Activated T-cell treated with anti-CD3 and anti-CD28 coated beads for 48 hours (primary cell): Measurements from ENCODE around the gene LRRC14B.
"Not testable (repeated sequence)": the region's sequence is repeated elsewhere in the genome, so short reads cannot be mapped to it uniquely, and the experiment has no call there.

Experiments
- DNase-seq: peaks from one replicate; pipeline ENCODE4 v3.0.0-alpha.2; 2020; ENCODE audit warnings: low read depth

Gene LRRC14B

DNA sequence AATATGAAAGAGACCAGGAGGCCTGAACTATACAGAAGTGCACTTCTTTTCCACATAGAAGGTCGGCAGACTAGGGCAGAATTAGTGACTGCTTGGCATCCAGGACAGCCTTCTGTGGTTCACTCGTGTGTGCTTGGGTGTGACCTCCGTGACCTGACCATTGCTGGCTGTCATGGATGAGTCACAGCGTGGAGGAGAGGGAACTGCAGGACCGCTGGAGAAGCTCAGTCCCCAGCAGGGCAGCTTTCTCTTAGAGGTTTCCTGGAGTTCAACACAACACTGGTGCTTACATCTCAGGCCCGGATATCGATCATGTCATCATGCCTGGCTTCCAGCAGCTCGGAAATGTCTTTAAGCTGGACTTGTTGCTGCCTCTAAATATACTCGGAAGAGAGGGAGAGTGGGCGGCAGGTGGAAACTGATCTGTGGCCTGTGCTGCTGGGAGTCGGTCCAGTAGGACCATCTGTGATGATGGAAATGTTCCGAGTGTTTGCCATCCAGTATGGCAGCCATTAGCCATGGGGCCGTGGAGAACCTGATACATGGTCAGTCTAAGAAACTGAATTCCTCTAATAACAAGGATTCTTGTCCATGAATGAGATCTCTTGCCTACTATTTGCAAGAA, 49.9 kb downstream of the LRRC14B start:
- not testable (repeated sequence) for DNase-seq

- peak; percentile 18 for DNase-seq
These were observed 52.5 kb downstream of the LRRC14B start for GRCh38 chr5:243683-244367.

- DNase-seq: not testable (repeated sequence)
These were observed 54.4 kb downstream of the LRRC14B start for GRCh38 chr5:245717-246116.
